K562 (cell line): Measurements from ENCODE around the gene CDYL2. TPM values are rescaled to one million over a fixed set of nuclear protein-coding genes. Genes with fewer than 3 reads are reported as not detected.

ENCODE experiments used
- ATAC-seq: fragments of 200-7000 bp; cut with Tn5 transposase; 3 replicates; pipeline ENCODE4 v1.9.1; 2020; ENCODE audit warnings: moderate library complexity
- BruUV-seq: library from RNA; stranded (reverse); fragments of 400-500 nt; replicated peaks from 2 replicates; lab custom pipeline; 2021; lab: Mats Ljungman, UMichigan
- CTCF ChIA-PET: fragments of 300-600 bp; formaldehyde crosslinking; extraction: SDS; loops from one replicate; lab custom pipeline; 2021; ENCODE audit warnings: low intra/inter-chr PET ratio; lab: Yijun Ruan, JAX
- POLR2A ChIA-PET: fragments of 300-600, 350-650 bp; sonication (Branson Sonifier 250); formaldehyde crosslinking; extraction: SDS; loops from one replicate; lab custom pipeline; 2021; ENCODE audit warnings: antibody characterized with exemption, inconsistent platforms; lab: Yijun Ruan, JAX
- DNase-seq, 4 experiments: peaks; one replicate each; pipeline versions ENCODE4 v3.0.0 to v3.0.0-alpha.2; 2011 to 2018; ENCODE audit warnings: low spot score in 3 of 4, mixed read lengths in 3 of 4; ENCODE audit errors: extremely low read depth in 1 of 4
- FAIRE-seq: peaks from 2 replicates; lab custom pipeline; 2011; peaks lifted over from hg19 to GRCh38; lab: Jason Lieb, UNC
- H2AFZ ChIP-seq: 2 replicates; pipeline ENCODE4 v1.6.0; 2011; ENCODE audit warnings: low read depth, low read length, control low read depth, inconsistent platforms
- H3K27ac ChIP-seq: fragments of 200-600 bp; 3 replicates; pipeline ENCODE4 v1.8.0; 2011; ENCODE audit warnings: low read depth, mild to moderate bottlenecking, control low read depth, inconsistent platforms, low read length, moderate library complexity, mixed read lengths; ENCODE audit errors: extremely low read depth
- H3K27me3 ChIP-seq, 2 experiments: fragments of 300-600 bp in 1 of 2; 2 replicates in 1 of 2; 3 replicates in 1 of 2; pipeline versions ENCODE4 v1.6.0 to v1.8.0; 2011; ENCODE audit warnings: inconsistent platforms in 2 of 2, low read length in 2 of 2, mild to moderate bottlenecking in 1 of 2, mixed read lengths in 1 of 2, moderate library complexity in 1 of 2; ENCODE audit not compliant: control insufficient read depth in 2 of 2, insufficient read depth in 2 of 2
- H3K36me3 ChIP-seq: fragments of 300-600 bp; 3 replicates; pipeline ENCODE4 v1.8.0; 2011; ENCODE audit warnings: mild to moderate bottlenecking, low read length, inconsistent platforms; ENCODE audit not compliant: control insufficient read depth, insufficient read depth
- H3K4me1 ChIP-seq, 2 experiments: fragments of 200-600 bp in 1 of 2; replicated peaks in 1 of 2; 2 replicates in 1 of 2; 3 replicates in 1 of 2; pipeline versions ENCODE4 v1.5.1 to v1.8.0; 2011; ENCODE audit warnings: inconsistent platforms in 2 of 2, low read length in 2 of 2, mild to moderate bottlenecking in 1 of 2, mixed read lengths in 1 of 2, moderate library complexity in 1 of 2; ENCODE audit not compliant: control insufficient read depth in 2 of 2, insufficient read depth in 2 of 2
- H3K4me2 ChIP-seq: 2 replicates; pipeline ENCODE4 v1.6.1; 2011; ENCODE audit warnings: low read length, control low read depth, inconsistent platforms, mixed read lengths; ENCODE audit not compliant: insufficient read depth
- H3K4me3 ChIP-seq: fragments of 200-600 bp; sonication (generic), shearing (Covaris generic); 2 replicates; pipeline ENCODE4 v1.5.1; 2016; ENCODE audit warnings: control low read depth, inconsistent platforms
- H3K79me2 ChIP-seq: fragments of 200-600 bp; 3 replicates; pipeline ENCODE4 v1.8.0; 2011; ENCODE audit warnings: low read length, inconsistent platforms; ENCODE audit not compliant: control insufficient read depth, insufficient read depth
- H3K9ac ChIP-seq, 2 experiments: 2 replicates each; pipeline versions ENCODE4 v1.6.0 to v1.6.1; 2011; ENCODE audit warnings: low read depth in 2 of 2, low read length in 2 of 2, control low read depth in 1 of 2, inconsistent platforms in 1 of 2, mild to moderate bottlenecking in 1 of 2, mixed read lengths in 1 of 2; ENCODE audit not compliant: insufficient read depth in 1 of 2
- H3K9me1 ChIP-seq: one replicate; pipeline ENCODE4 v1.6.0; 2011; ENCODE audit warnings: inconsistent platforms, mild to moderate bottlenecking, low read length, moderate library complexity; ENCODE audit not compliant: control insufficient read depth, insufficient read depth
- H3K9me3 ChIP-seq: replicated peaks from 2 replicates; pipeline ENCODE4 v1.5.1; 2011; ENCODE audit warnings: low read depth, low read length, inconsistent platforms; ENCODE audit not compliant: control insufficient read depth, insufficient read depth
- H4K20me1 ChIP-seq: replicated peaks from 2 replicates; pipeline ENCODE4 v1.6.1; 2011; ENCODE audit warnings: low read length, inconsistent platforms, mixed read lengths; ENCODE audit not compliant: control insufficient read depth, insufficient read depth
- ELF1 ChIP-seq: fragments of 200-800 bp; sonication (Bioruptor generic); IDR thresholded peaks from 2 replicates; pipeline ENCODE4 v1.6.1; 2016; ENCODE audit warnings: missing genetic modification characterization, missing compliant biosample characterization
- GABPB1 ChIP-seq: sonication (generic); formaldehyde crosslinking; IDR thresholded peaks from 2 replicates; pipeline ENCODE4 v1.8.0; 2022; ENCODE audit warnings: mild to moderate bottlenecking, missing genetic modification reagents
- NR2C2 ChIP-seq, 2 experiments: fragments of 200-800 bp in 1 of 2; sonication (Bioruptor generic) in 1 of 2; sonication (generic) in 1 of 2; formaldehyde crosslinking in 1 of 2; IDR thresholded peaks; 2 replicates each; pipeline versions ENCODE4 v1.6.1 to v1.8.0; 2016 to 2022; ENCODE audit warnings: mild to moderate bottlenecking in 1 of 2, missing compliant biosample characterization in 1 of 2, missing genetic modification characterization in 1 of 2, missing genetic modification reagents in 1 of 2
- NR3C1 ChIP-seq: sonication (generic); formaldehyde crosslinking; IDR thresholded peaks from 2 replicates; pipeline ENCODE4 v1.8.1; 2022; ENCODE audit warnings: missing genetic modification reagents
- PCBP1 ChIP-seq: fragments of 200-400 bp; formaldehyde crosslinking; IDR thresholded peaks from 2 replicates; pipeline ENCODE4 v1.6.1; 2018; ENCODE audit warnings: mild to moderate bottlenecking, low read depth, low read length; ENCODE audit not compliant: poor library complexity, severe bottlenecking
- POLR3A ChIP-seq: IDR thresholded peaks from 2 replicates; pipeline ENCODE4 v1.6.1; 2011; ENCODE audit warnings: borderline replicate concordance, mild to moderate bottlenecking, moderate library complexity; ENCODE audit not compliant: insufficient read length, insufficient read depth; ENCODE audit errors: extremely low read depth
- RBM15 ChIP-seq: fragments of 200-400 bp; formaldehyde crosslinking; IDR thresholded peaks from 2 replicates; pipeline ENCODE4 v1.6.1; 2018; ENCODE audit warnings: mild to moderate bottlenecking, low read length, moderate library complexity; ENCODE audit not compliant: insufficient read depth
- SAFB2 ChIP-seq: fragments of 200-400 bp; formaldehyde crosslinking; IDR thresholded peaks from 2 replicates; pipeline ENCODE4 v1.6.1; 2018; ENCODE audit warnings: borderline replicate concordance, low read length, low read depth, moderate library complexity; ENCODE audit not compliant: severe bottlenecking
- SIN3B ChIP-seq: fragments of 450-650 bp; IDR thresholded peaks from 2 replicates; pipeline ENCODE4 v1.6.1; 2017; ENCODE audit warnings: low read depth, mild to moderate bottlenecking, moderate library complexity
- SMARCA5 ChIP-seq: fragments of 450-650 bp; IDR thresholded peaks from 2 replicates; pipeline ENCODE4 v1.6.1; 2016
- SUPT5H ChIP-seq: fragments of 450-650 bp; IDR thresholded peaks from 2 replicates; pipeline ENCODE4 v1.6.1; 2016
- TSC22D4 ChIP-seq: fragments of 450-650 bp; IDR thresholded peaks from 2 replicates; pipeline ENCODE4 v1.6.1; 2016; ENCODE audit warnings: missing genetic modification characterization, missing biosample characterization, control low read depth
- ZNF184 ChIP-seq: sonication (generic); formaldehyde crosslinking; IDR thresholded peaks from 2 replicates; pipeline ENCODE4 v1.5.0; 2020; ENCODE audit warnings: missing genetic modification reagents
- ZNF384 ChIP-seq: IDR thresholded peaks from 2 replicates; pipeline ENCODE4 v1.6.1; 2012; ENCODE audit warnings: low read depth, low read length, improper control_type of control experiment
- ZNF41 ChIP-seq: fragments of 250-450 bp; sonication (Bioruptor Pico); conservative IDR thresholded peaks from 2 replicates; pipeline ENCODE4 v1.4.0; 2020; ENCODE audit warnings: mild to moderate bottlenecking
- WGBS: fragments of 100-300 bp; shearing (Covaris generic); methylation state at CpG from one replicate; pipeline ENCODE4 v1.1.6; 2016; ENCODE audit warnings: low coverage, mixed read lengths; ENCODE audit not compliant: insufficient coverage; ENCODE audit errors: missing lambda C conversion rate; 5-methylcytosine and 5-hydroxymethylcytosine counted together
- in situ Hi-C: fragments of 300-500 bp; cut with MboI; formaldehyde crosslinking; loops from 4 replicates; pipeline ENCODE4 v1.15.0; 2018; ENCODE audit warnings: inconsistent platforms, mixed read lengths
- intact Hi-C: fragments of 100-400 bp; cut with micrococcal nuclease; formaldehyde crosslinking; loops from 2 replicates; pipeline ENCODE4 v1.14.2; 2022
- polyA plus RNA-seq, 8 experiments: library from polyadenylated mRNA; depleted of rRNA in 4 of 8; stranded (reverse) in 5 of 8; unstranded in 3 of 8; fragments of >200 nt; fragmentation: Nextera tagmentation in 2 of 8; fragmentation: Illumina TruSeq in 1 of 8; extraction: Ambion mirVana in 2 of 8; extraction: Trizol in 1 of 8; gene quantifications; 2 replicates each; pipeline versions ENCODE4 v1.2.1 to v1.2.3, GENCODE V29; 2011 to 2014; ENCODE audit warnings: inconsistent platforms in 1 of 8, missing spikeins in 1 of 8
- total RNA-seq, 7 experiments: library from RNA; depleted of rRNA in 6 of 7; stranded (reverse); fragments of >200 nt in 6 of 7; fragmentation: Illumina TruSeq in 2 of 7; extraction: Trizol in 2 of 7; gene quantifications; 2 replicates each; pipeline versions ENCODE4 v1.2.1 to v1.2.3, GENCODE V29; 2011 to 2021; ENCODE audit warnings: low replicate concordance in 1 of 7
- TF ChIP-seq, protein P1 (sequence below): fragments of 250-450 bp; sonication (Bioruptor Pico); IDR thresholded peaks from 2 replicates; pipeline ENCODE4 v1.4.0; 2020; ENCODE audit warnings: borderline replicate concordance
- TF ChIP-seq, protein P2 (sequence below): fragments of 200-800 bp; sonication (Bioruptor generic); IDR thresholded peaks from 2 replicates; pipeline ENCODE4 v1.6.1; 2017; ENCODE audit warnings: missing genetic modification characterization, missing compliant biosample characterization
- TF ChIP-seq, protein P3 (sequence below): sonication (generic); formaldehyde crosslinking; IDR thresholded peaks from 2 replicates; pipeline ENCODE4 v1.8.0; 2022; ENCODE audit warnings: mild to moderate bottlenecking, missing genetic modification reagents

CDYL2 gene
- total and polyA plus RNA-seq, 9 of the 15 experiments (the other 6 are each of a cell fraction or from before 2014, with no cell fraction given) = under 0.01 to 0.04 (median 0.01) TPM; not detected in 6

DNA sequence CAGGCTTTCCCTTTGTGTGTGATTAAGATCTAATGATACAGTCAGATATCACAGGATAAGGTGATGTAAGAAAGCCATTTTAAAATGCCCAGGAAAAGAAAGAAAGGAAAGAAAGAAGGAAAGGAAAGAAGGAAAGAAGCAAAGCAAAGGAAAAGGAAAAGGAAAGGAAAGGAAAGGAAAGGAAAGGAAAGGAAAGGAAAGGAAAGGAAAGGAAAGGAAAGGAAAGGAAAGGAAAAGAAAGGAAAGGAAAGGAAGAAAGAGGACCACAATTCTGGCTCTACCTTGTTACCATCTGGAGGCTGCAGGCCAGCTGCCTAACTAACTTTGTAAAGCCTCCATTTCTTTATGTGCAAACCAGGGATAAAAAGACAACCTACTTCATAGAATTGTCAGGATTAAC is 132.0 kb downstream of the CDYL2 start (continued):
- TF ChIP-seq, protein P1, sequence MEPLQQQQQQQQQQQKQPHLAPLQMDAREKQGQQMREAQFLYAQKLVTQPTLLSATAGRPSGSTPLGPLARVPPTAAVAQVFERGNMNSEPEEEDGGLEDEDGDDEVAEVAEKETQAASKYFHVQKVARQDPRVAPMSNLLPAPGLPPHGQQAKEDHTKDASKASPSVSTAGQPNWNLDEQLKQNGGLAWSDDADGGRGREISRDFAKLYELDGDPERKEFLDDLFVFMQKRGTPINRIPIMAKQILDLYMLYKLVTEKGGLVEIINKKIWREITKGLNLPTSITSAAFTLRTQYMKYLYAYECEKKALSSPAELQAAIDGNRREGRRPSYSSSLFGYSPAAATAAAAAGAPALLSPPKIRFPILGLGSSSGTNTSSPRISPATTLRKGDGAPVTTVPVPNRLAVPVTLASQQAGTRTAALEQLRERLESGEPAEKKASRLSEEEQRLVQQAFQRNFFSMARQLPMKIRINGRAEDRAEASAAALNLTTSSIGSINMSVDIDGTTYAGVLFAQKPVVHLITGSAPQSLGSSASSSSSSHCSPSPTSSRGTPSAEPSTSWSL (CRISPR knock-in tag) = no peak
- TF ChIP-seq ELF1 (tag) (no peak), RBM15 (no peak), ZNF184 (no peak), ZNF384 (no peak)

DNA sequence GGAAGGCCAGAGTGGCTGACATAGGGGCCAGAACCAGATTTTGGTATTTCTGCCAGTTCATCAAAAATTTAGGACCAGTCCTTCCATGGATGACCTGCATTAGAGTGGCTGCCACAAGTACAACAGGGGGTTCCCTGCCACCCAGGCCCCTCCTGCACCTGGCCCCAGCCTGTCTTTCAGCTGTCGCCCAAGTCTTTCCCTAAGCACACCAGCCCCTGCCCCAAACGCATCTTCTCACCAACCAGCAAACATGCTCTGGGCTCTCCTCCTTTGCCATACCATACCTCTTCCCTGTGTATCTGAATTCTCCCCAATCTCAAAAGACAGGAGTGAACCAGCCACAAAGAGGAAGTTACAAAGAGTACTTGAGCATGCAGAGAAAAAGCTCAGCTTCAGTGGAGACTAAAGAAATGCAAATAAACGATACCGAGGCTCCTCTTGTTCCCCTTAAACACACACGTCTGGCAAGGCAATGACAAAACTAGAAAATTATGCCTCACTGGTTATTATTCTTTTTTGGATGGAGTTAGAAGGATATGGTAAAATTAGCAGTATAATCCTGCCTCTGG is 133.0 kb downstream of the CDYL2 start:
- Histone ChIP-seq H2AFZ (no peak overlapping the region), H3K27me3 (peaks cover 10 to 42% of the 10 kb centered on the region in 2 experiments; a peak in 4 of 5 replicates), H3K27ac (no peak overlapping the region), H3K9ac (no peak overlapping the region), H3K9me3 (no peaks in the 10 kb centered on the region), H3K9me1 (no peaks in the 10 kb centered on the region), H3K4me3 (no peak overlapping the region), H4K20me1 (no peaks in the 10 kb centered on the region), H3K79me2 (no peaks in the 10 kb centered on the region), H3K36me3 (no peaks in the 10 kb centered on the region), H3K4me2 (no peak overlapping the region), H3K4me1 (no peaks in the 10 kb centered on the region)
- ATAC-seq (no peak), DNase-seq (no peak), FAIRE-seq (no peak)
- intact Hi-C loops = no loop called here
- POLR2A ChIA-PET = no interaction called here
- 0% methylated on average over 5 of the region's 5 CpGs for WGBS
- CTCF ChIA-PET = no interaction called here
- in situ Hi-C loops = no loop called here
- no TSS peak for BruUV-seq
- TF ChIP-seq NR3C1 (CRISPR knock-in tag) (no peak), NR2C2 (CRISPR knock-in tag; IDR thresholded peaks at IDR 0.05) (no peak), NR2C2 (tag; IDR thresholded peaks at IDR 0.05) (no peak), ZNF41 (CRISPR knock-in tag) (no peak), PCBP1 (no peak), TSC22D4 (no peak), SUPT5H (no peak), POLR3A (no peak), SMARCA5 (no peak), GABPB1 (CRISPR knock-in tag) (no peak), SAFB2 (no peak), SIN3B (no peak)
- TF ChIP-seq, protein P2, sequence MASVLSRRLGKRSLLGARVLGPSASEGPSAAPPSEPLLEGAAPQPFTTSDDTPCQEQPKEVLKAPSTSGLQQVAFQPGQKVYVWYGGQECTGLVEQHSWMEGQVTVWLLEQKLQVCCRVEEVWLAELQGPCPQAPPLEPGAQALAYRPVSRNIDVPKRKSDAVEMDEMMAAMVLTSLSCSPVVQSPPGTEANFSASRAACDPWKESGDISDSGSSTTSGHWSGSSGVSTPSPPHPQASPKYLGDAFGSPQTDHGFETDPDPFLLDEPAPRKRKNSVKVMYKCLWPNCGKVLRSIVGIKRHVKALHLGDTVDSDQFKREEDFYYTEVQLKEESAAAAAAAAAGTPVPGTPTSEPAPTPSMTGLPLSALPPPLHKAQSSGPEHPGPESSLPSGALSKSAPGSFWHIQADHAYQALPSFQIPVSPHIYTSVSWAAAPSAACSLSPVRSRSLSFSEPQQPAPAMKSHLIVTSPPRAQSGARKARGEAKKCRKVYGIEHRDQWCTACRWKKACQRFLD = no peak
- TF ChIP-seq, protein P3, sequence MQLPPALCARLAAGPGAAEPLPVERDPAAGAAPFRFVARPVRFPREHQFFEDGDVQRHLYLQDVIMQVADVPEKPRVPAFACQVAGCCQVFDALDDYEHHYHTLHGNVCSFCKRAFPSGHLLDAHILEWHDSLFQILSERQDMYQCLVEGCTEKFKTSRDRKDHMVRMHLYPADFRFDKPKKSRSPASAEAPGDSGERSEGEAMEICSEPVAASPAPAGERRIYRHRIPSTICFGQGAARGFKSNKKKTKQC (CRISPR knock-in tag) = no peak
